ENCODE results near the gene ADGRB3.

Gene ADGRB3

DNA sequence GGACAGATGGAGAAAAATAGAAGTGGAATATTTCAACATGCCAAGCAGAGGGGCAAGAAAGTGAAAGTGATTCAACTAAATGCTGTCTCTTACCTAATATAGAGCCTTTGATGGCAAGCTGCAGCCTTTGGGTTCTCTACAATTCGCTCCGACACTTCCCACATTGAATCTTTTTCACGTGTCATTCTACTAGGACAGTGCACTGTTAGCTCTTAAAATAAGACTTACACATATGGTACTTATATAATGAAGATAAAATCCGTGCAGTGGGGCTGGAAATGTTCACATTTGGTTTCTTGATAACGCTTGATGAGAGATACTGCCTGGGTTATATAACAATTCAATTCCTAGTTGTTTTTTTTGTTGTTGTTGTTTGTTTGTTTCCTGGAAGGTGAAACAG lies 659.3 kb downstream of the ADGRB3 start:
- no peak for TF ChIP-seq POLR2A (IDR thresholded peaks at IDR 0.05; ENCODE audit: low read length)
- no peak for TF ChIP-seq GATA1 (IDR thresholded peaks at IDR 0.05; ENCODE audit: low read depth, low read length)

DNA sequence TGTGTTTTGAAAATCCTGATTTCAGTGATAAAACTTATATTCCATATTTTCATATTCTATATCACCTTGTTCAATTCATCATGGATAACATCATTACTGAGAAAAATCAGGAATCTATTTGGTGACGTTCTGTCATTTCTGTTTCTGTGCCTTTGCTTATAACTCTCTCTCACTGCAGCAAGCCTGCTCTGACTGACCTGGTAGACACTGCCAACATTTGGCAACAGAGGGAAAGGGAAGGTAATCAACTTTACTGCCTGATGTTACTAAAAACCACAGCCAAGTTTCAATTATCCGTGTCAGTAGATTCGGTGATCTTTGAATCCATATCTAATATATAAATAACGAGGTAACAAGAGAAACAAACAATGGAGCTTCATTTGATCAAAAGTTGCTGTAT lies 659.8 kb downstream of the ADGRB3 start:
- no peak for DNase-seq
- TF ChIP-seq POLR2A (IDR thresholded peaks at IDR 0.05; ENCODE audit: low read length) (no peak), GATA1 (IDR thresholded peaks at IDR 0.05; ENCODE audit: low read depth, low read length) (no peak)

More for the DNA sequence above, 659.3 kb downstream of the ADGRB3 start:
- no peak for DNase-seq

DNA sequence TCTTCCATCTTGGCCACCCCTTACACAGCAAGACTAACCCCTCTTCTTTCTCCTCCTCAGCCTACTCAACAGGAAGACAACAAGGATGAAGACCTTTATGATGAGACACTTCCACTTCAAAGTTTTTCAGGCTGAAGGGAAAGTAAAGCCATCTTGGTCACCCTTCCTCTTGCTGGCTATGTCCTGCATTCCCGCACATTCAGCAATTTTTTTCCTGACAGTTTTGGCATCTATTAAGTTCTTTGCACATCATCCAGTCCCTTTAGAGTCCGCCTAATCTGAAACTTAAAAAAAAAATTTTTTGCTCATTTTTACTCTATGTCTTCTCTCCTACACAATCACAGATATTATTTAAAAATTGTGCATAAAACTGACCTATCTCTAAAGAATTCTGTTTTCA lies 668.3 kb downstream of the ADGRB3 start:
- TF ChIP-seq GATA1 (IDR thresholded peaks at IDR 0.05; ENCODE audit: low read depth, low read length) (no peak), POLR2A (IDR thresholded peaks at IDR 0.05; ENCODE audit: low read length) (no peak)
- DNase-seq: no peak

DNA sequence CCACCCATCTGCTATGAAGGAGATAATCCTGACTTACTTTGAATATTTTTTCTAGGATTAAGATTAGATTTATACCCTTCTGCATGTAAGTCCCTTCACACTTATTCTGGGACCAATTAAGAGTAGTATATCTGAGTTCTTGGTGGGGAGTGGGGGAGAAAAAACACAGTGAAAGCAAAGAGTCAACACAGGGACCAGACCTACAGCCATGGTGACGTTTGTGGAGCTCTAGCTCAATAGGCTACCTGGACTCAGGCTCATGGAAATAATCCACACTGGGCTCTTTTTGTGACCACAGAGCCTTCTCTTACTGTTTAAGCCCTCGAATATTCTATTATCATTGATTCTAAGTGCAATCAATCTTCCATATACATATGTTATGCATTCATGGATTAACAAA lies 670.4 kb downstream of the ADGRB3 start:
- DNase-seq: no peak
- TF ChIP-seq POLR2A (IDR thresholded peaks at IDR 0.05; ENCODE audit: low read length) (no peak), GATA1 (IDR thresholded peaks at IDR 0.05; ENCODE audit: low read depth, low read length) (no peak)

DNA sequence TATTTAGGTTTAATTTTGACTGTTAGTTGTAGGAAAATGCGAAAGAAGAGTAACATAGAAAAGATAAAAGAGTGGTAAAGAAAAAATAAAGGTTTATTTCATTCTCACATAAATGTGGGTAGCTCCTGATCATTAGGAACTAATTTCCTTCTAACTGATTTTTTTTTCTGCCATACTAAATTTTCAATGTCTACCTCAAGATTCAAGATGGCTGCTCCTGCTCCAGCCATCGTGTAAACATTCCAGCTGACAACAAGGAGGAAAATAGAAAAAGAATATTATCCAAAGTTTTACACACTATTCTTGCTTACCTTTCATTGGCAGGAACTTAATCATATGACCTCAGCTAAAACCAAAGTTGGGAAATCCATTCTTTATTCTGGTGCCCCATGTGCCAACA lies 673.5 kb downstream of the ADGRB3 start:
- DNase-seq: no peak
- no peak for TF ChIP-seq POLR2A (IDR thresholded peaks at IDR 0.05; ENCODE audit: low read length)
- TF ChIP-seq GATA1 (IDR thresholded peaks at IDR 0.05; ENCODE audit: low read depth, low read length): no peak

DNA sequence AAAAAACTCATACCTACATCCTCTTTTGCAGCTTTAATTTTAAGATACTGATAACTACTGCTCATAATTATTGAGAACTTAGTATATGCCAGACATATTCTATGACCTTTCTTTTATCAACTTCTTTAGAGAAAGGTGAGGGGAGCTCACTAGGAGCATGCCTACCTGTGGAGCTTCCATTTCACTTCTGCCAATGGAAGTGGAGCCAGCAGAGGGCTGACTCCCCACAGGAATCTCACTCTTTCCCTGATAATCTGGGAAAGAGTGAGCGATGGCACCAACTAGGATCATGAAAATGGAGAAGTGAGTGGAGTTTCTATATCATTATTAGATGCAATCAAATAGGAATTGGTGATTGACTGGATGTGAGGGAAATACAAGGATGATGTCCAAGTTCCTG lies 676.8 kb downstream of the ADGRB3 start:
- TF ChIP-seq POLR2A (IDR thresholded peaks at IDR 0.05; ENCODE audit: low read length) (no peak), GATA1 (IDR thresholded peaks at IDR 0.05; ENCODE audit: low read depth, low read length) (no peak)
- no peak for DNase-seq

DNA sequence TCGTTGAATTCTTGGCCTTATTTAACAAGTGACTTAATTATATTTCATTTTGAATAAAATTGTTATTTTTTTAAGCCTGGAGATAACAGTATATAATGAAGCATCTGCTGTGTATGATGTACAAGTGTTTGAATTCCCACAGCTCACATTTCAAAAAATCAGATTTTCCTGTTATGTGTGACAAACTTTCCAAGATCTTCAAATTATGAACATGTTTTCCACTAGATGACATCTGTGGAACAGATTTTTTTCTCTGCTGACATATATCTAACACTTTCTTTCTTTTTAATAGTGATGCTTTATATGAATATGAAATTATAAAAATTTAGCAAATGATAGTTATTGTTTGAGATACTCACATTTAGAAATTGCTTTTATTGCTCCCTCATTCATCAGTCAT lies 678.9 kb downstream of the ADGRB3 start:
- DNase-seq: no peak
- TF ChIP-seq POLR2A (IDR thresholded peaks at IDR 0.05; ENCODE audit: low read length) (no peak), GATA1 (IDR thresholded peaks at IDR 0.05; ENCODE audit: low read depth, low read length) (no peak)

DNA sequence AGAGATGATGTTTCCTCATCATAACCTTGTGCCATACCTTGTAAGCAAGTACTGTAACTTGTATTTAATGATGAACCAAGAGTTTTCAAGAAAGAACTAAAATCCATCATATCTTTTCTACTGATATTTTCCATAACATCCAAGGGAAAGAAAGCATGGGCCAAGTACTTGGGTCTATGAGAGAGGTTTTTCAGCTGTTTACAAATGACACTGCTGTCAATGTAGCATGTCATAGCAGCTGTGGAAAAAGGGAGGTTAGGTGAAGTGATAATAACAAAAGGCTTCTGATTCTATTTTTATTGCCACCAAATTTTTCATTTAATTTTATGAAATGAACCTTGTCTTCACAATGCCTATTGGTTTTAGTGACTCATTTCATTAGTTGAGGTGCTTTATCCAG lies 679.4 kb downstream of the ADGRB3 start:
- TF ChIP-seq POLR2A (IDR thresholded peaks at IDR 0.05; ENCODE audit: low read length): no peak
- no peak for TF ChIP-seq GATA1 (IDR thresholded peaks at IDR 0.05; ENCODE audit: low read depth, low read length)
- no peak for DNase-seq

DNA sequence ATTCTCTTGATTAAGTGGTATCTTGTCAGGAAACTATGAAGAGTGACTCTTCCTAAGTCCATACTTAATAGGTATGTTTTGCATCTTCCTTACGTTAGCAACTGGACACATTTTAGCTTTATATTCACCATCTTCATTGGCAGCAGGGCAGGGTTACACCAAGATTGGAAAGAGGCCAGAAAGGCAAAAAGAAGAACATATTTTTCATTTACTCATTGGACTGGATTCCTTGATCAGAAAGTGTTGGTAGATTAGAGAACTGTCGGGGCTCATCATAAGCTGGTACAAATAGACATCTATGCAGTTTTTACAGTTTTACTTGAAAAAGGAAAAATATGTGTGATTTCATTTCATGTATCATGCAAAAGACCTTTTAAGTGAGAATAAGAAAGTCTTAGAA lies 696.8 kb downstream of the ADGRB3 start:
- DNase-seq: no peak
- TF ChIP-seq POLR2A (IDR thresholded peaks at IDR 0.05; ENCODE audit: low read length) (no peak), GATA1 (IDR thresholded peaks at IDR 0.05; ENCODE audit: low read depth, low read length) (no peak)

DNA sequence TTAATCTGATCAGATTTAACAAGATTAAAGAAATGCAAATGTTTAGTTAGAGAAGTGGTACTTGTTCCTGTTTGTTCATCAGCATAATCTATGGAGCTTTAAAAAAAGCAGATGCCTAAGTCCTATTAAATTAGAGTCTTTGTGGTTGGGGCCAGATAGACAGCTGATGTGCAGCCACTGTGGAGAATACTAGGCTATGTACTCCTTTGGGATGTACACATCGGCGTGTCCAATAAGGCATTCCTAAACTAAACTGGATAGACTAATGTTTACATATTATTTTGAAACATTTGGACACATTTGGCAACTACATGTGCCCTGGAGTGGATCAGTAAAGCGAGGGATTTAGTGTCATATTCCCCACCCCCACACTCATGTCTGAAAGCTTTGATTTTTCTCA lies 702.2 kb downstream of the ADGRB3 start:
- no peak for DNase-seq
- TF ChIP-seq GATA1 (IDR thresholded peaks at IDR 0.05; ENCODE audit: low read depth, low read length) (no peak), POLR2A (IDR thresholded peaks at IDR 0.05; ENCODE audit: low read length) (no peak)

DNA sequence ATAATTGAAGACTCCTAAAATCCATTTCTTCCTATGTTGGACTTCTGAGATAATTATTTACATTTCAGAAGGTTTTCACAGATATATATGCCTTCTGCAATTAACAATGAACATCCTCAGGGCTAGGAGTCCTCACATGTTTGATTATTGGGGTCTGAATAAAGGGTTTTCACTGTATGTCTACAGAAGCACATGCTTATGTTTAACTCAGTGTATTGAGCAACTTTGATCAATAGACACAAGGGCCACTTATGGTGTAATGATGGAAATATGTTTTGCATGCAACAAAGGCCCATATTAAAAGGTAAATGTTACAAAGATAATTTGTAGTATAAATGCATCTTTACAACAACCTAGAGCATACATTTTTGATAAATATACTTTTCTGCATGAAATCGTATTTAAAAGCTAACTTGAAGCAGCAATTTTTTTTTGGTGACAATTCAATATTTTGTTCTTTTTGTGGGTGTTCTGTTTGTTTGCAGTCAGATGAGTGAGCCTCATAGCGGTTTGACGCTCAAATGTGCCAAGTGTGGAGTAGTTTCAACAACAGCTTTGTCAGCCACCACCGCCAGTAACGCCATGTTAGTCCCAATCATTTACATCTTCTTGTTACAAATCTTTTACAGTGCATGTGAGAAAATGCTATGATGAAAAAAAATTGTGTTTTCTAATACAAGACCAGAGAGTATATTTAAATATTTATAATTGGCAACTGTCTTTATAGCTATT lies 703.5 kb downstream of the ADGRB3 start:
- TF ChIP-seq POLR2A (IDR thresholded peaks at IDR 0.05; ENCODE audit: low read length) (no peak), GATA1 (IDR thresholded peaks at IDR 0.05; ENCODE audit: low read depth, low read length) (no peak)

DNA sequence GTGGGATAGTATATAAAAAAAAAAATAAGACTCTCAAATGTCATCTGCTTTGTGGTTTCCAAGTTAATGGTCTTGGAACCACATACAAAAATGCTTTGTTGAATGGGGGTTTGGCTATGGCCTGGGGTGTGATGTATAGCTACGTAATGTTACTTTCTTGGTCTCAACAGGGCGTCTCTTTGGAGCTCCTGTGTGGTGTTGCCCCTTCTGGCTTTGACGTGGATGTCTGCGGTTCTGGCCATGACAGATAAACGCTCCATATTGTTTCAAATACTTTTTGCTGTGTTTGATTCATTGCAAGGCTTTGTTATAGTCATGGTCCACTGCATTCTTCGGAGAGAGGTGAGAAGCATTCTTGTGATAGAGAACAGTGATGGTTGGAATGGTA lies 704.1 kb downstream of the ADGRB3 start:
- TF ChIP-seq GATA1 (IDR thresholded peaks at IDR 0.05; ENCODE audit: low read depth, low read length): no peak
- TF ChIP-seq POLR2A (IDR thresholded peaks at IDR 0.05; ENCODE audit: low read length): no peak
- DNase-seq: no peak

More for the DNA sequence above, 703.5 kb downstream of the ADGRB3 start:
- no peak for DNase-seq

DNA sequence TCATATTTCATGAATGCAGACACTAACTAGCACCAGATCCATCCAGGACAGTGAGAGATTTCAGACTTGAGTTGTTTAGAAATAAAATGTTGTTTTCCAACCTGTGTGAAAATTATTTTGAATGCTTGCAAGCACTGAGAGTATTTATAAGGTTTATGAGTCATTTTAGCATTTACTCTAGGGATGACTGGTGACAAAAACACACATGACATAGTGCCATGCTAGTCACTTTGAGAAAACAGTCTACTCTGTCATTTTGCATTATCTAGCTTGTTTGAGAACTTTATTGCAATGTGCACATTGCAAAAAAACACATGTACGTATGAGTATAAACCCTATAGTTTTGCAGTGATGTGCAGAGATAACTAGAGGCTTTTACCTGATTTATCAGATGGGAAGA lies 705.1 kb downstream of the ADGRB3 start:
- no peak for DNase-seq
- no peak for TF ChIP-seq POLR2A (IDR thresholded peaks at IDR 0.05; ENCODE audit: low read length)
- no peak for TF ChIP-seq GATA1 (IDR thresholded peaks at IDR 0.05; ENCODE audit: low read depth, low read length)

DNA sequence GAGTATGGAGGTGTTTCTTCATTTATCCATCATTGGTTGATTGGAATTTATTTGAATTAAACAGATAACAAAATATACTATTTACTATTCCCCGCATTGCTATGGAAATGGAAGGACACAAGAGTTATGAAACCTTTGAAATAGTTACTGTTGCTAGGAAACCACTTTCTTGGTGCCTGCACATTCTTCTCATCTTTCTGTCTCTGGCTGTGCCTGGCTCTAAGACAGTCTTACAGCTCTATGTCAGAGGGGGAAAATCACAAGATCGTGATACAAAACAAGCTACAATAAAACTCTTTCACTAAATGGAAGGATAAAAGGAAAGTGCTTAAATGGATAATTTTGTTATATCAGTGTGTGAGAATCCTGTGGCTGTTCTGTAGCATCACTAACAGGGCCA lies 708.8 kb downstream of the ADGRB3 start:
- no peak for DNase-seq

DNA sequence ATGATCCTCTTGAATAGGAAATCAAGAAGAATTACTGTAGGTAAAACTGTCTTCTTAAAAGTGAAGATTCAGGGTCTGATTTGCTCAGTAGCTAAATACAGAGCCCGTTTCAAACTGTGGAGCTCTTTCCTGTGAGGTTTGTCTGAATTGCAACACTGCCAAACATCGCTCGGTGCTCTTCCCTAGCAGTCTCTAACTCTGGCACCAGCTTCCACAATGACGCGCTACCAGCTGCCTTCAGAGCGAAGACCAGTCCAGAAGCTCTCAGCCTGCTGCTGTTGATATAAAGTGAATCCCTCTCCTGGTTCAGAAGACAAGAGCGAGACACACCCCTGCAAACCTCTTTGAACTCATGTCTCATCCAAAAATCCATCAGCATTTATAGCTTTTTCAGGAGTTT lies 714.7 kb downstream of the ADGRB3 start:
- peak in 1 of 2 experiments; percentile 0 for DNase-seq
- TF ChIP-seq POLR2A (IDR thresholded peaks at IDR 0.05; ENCODE audit: low read length) (no peak), GATA1 (IDR thresholded peaks at IDR 0.05; ENCODE audit: low read depth, low read length) (no peak)

More for the DNA sequence above, 708.8 kb downstream of the ADGRB3 start:
- no peak for TF ChIP-seq POLR2A (IDR thresholded peaks at IDR 0.05; ENCODE audit: low read length)
- TF ChIP-seq GATA1 (IDR thresholded peaks at IDR 0.05; ENCODE audit: low read depth, low read length): no peak
